T-helper 2 cell treated with Interferon-gamma antibody and Interleukin-4, amounts not matched to agents 100 ng/mL and 5 ng/mL, for 36 hours (primary cell): ENCODE data around the gene C1GALT1C1. TPM values are rescaled to one million over a fixed set of nuclear protein-coding genes. Genes with fewer than 3 reads are reported as not detected.
"Not testable (repeated sequence)": the region's sequence is repeated elsewhere in the genome, so short reads cannot be mapped to it uniquely, and the experiment has no call there.

Experiments
- intact Hi-C: fragments of 100-400 bp; cut with micrococcal nuclease; formaldehyde crosslinking; loops from one replicate; pipeline ENCODE4 v1.15.1; 2023
- total RNA-seq: library from RNA; stranded (reverse); gene quantifications from 2 replicates; pipeline ENCODE4 v1.2.3, GENCODE V29; 2022

C1GALT1C1 gene
- 26.5 and 27.8 TPM in 2 replicates for total RNA-seq

GRCh38 chrX:120629667-120630537 is at the start of gene C1GALT1C1:
TSS of gene C1GALT1C1 (minus strand) at chrX:120630054. CDS start at chrX:120627166, 2,888 bp downstream.
- intact Hi-C loops = loop anchor here (1.0 kb wide), 6 partner anchors 26 to 380 kb away; partner anchors contain the start of genes MCTS1 and ZBTB33

- intact Hi-C loops = no loop called here
Measured at GRCh38 chrX:120677004-120677652, 47.3 kb upstream of the C1GALT1C1 start.

DNA sequence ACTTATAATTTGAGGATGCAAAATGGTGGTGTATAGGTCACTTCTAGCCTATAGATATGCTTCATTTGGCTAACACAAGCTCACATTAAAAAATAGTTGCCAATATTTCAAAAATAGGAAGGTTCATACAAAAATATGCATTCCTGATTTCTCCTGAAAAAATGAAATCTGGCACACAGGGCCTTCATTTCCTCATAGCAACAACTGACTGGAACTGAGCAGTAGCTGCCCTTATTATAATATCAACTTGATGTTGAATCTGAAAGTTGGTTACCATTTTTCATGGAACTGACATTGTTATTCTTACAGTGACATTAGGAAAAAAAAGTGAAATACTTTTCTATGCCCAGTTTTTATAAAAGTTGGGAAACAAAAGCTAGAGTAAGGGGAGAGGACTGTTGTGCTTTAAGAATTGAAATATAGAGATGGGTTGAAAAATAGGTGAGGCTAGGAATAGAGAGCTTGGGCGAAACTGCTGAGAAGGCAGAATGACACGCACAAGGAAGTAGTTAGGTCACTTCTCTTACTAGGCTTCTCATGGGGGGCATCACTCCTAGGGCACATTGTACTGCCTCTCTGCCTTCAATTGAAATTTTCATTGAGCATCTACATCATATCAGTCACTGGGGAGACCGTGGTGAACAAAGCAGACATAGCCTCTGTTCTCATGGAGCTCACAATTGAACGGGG is 43.1 kb upstream of the C1GALT1C1 start:
- intact Hi-C loops = no loop called here

GRCh38 chrX:120672389-120672788 is 42.5 kb upstream of the C1GALT1C1 start:
- intact Hi-C loops = no loop called here

DNA sequence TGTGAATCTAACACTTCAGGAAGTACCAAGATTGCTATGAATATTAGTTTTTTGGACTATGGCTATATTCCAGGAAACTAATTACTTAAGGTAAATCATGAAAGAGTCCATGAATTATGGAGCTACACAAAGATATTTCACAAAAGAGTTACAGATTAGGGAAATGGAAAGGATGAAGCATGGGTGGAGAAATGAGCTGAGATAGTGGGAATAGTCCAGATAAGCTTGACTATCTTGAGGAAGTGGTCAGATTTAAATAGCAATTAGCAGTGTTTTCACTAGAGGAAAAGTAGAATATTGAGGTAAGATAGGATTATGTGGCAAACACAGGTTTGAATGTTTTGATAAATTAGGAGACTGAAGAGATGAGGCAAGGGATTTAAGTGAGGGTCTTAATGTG is 42.1 kb upstream of the C1GALT1C1 start:
- intact Hi-C loops = no loop called here

DNA sequence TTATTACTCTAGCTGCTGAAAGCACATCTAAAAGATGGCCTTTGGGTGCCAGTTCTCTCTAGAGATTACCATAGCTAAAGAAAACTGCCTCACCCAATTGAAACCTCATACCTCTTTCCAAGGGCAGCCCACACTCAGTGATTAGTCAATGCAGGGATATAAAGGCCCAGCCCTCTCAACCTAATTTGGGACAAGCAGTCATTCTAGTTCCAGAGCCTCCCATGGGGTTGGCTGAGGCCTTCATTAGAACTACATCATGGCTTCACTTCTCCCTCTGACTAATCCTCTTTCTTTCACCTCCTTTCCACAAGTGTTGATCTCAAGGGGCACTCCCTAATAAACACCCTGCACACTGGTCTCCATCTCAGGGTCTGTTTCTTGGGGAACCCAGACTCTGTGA is 38.5 kb upstream of the C1GALT1C1 start:
- intact Hi-C loops = no loop called here

GRCh38 chrX:120664535-120664934 is 34.7 kb upstream of the C1GALT1C1 start:
- intact Hi-C loops = loop anchor here (1.0 kb wide), 1 partner anchor 166 kb away; no protein-coding TSS in a partner anchor

DNA sequence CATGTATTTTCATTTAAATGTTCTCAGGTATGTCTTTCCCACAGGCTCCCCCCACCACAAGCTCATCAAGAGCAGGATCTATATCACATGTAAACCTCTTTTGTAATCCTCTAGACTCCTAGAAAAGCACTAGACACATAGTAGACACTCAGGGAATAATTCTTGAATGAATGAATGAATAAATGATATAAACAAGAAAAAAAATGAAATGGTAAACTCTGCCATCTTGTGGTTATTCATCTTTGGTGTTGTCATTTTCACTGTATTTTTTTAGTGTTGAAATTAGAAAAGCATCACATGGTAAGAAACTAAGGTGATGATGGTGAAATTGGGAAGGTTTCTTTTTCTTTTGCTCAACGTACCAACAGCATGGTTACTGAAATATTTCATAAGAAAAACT is 34.2 kb upstream of the C1GALT1C1 start:
- intact Hi-C loops = loop anchor here (1.0 kb wide), 1 partner anchor 166 kb away; no protein-coding TSS in a partner anchor

- intact Hi-C loops = no loop called here
Measured at GRCh38 chrX:120662662-120663061, 32.8 kb upstream of the C1GALT1C1 start.

- intact Hi-C loops = no loop called here
Measured at GRCh38 chrX:120660637-120661036, 30.8 kb upstream of the C1GALT1C1 start.

- intact Hi-C loops = no loop called here
Measured at GRCh38 chrX:120653000-120653399, 23.1 kb upstream of the C1GALT1C1 start.

GRCh38 chrX:120652256-120652655 is 22.4 kb upstream of the C1GALT1C1 start:
- intact Hi-C loops = not testable (repeated sequence)

DNA sequence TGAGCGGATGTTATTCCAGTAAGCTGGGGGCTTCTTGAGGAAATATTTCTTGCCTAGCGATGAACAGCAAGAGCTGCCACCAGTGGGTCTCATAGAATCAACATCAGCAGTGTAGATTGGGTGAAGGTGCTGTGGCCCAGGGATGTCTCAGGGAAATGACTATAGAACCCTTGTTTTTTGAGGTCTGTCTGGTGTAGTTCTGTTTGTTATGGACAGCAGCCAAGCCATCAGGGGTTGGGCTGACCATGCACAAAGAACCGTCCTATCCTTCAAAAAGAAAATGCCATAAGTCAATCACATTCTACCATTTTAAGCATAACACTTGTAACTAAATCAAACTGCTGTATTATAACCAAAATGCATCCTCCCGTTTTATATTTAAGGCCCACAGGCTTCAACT is 17.3 kb upstream of the C1GALT1C1 start:
- intact Hi-C loops = no loop called here

DNA sequence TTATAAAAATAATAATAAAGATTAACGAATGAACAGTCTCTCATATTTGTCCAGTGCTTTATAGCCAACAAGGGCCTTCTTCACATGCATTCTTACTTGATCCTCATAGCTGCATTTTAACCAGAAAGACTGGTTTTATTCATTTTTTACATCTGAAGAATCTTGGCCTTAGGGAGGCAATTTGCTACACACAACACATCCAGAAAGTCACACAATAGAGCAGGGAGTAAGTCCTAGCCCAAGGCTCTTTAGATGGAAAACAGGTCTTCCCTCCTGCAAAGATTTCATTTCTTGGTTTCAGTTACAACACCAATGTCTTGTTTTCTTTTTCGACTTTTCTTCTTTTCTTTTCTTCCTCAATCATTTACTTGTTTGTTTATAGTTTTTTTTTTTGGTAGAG is 13.0 kb upstream of the C1GALT1C1 start:
- intact Hi-C loops = no loop called here

DNA sequence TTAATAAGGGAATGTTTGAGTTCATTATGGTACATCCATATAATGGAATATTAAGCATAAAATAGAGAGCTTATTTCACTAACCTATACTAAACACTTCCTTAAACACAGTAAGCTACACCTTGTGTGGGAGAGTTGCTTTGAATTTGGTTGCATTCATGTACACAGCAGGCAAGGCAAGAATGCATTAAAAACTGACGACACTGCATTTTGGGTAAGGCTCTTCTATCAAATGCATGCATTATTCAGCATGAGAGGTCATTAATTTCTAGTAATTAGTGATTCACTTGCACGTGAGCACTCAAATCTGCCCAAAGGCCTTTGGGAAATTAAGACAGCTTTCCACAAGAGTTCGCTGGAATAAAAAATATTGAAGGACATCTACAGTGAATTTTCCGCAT is 8.8 kb upstream of the C1GALT1C1 start:
- intact Hi-C loops = no loop called here

DNA sequence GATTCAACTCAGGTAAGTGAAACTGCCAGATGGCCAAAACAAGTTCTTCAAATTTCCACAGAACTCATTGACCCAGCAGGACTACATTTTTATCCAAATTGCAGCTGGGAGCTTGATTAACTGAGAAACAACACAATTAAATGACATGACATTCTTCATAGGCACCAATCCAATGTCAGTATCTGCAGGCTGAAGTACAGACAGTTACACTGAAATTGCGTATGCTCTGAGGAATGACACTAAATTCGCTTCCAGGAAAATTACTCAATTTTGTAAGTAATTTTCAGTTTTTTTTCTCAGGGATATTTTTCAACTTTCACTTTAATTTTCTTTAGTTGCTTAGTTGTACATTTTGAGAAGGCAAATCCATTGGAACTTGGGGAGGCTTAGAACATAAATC is 4.5 kb downstream of the C1GALT1C1 start:
- intact Hi-C loops = no loop called here

GRCh38 chrX:120617996-120618630 is 11.7 kb downstream of the C1GALT1C1 start:
- intact Hi-C loops = no loop called here

- intact Hi-C loops = no loop called here
Measured at GRCh38 chrX:120614816-120615215, 15.0 kb downstream of the C1GALT1C1 start.

DNA sequence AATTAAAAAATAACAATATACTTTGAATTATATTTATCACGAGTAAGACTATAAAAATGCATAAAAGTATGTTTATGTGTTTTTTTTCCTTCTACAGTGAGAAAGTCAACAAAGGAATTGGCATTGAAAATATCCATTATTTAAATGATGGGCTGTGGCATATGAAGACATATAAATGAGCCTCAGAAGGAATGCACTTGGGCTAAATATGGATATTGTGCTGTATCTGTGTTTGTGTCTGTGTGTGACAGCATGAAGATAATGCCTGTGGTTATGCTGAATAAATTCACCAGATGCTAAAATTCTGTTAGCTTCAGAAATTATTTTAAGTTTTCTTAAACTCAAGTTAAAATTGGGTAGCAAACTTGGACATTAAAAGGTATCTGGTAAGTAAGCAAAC is 17.8 kb downstream of the C1GALT1C1 start:
- intact Hi-C loops = no loop called here

- intact Hi-C loops = loop anchor here (1.0 to 5.0 kb wide), 5 partner anchors 26 to 135 kb away; partner anchors contain the start of genes C1GALT1C1 and LAMP2
Measured at GRCh38 chrX:120604361-120604782, 25.5 kb downstream of the C1GALT1C1 start.
